Measurements from ENCODE around the gene FOXJ3. TPM values are rescaled to one million over a fixed set of nuclear protein-coding genes. Genes with fewer than 3 reads are reported as not detected.

Gene FOXJ3
- total RNA-seq, 1 donor from 2014 or later: 13.2 TPM

GRCh38 chr1:42148166-42148565, 186.9 kb downstream of the FOXJ3 start:
- FAIRE-seq: no peak

GRCh38 chr1:42146626-42147320, 188.3 kb downstream of the FOXJ3 start:
- DNase-seq (ENCODE audit: low read depth) (peak; percentile 77), FAIRE-seq (peak; percentile 90)
- TF ChIP-seq CTCF (IDR thresholded peaks at IDR 0.05; ENCODE audit: insufficient read depth, low read length, severe bottlenecking): peak; percentile 90
- Histone ChIP-seq H3K4me3 (ENCODE audit: low read depth, low read length) (no peak overlapping the region), H3K36me3 (ENCODE audit: control insufficient read depth, insufficient read depth, low read length) (no peaks in the 10 kb centered on the region), H3K27me3 (ENCODE audit: control insufficient read depth, insufficient read depth, low read length) (no peaks in the 10 kb centered on the region)

More at GRCh38 chr1:42148166-42148565, 186.9 kb downstream of the FOXJ3 start:
- DNase-seq (ENCODE audit: low read depth): no peak
- Histone ChIP-seq H3K36me3 (ENCODE audit: control insufficient read depth, insufficient read depth, low read length) (no peaks in the 10 kb centered on the region), H3K27me3 (ENCODE audit: control insufficient read depth, insufficient read depth, low read length) (peaks cover 3% of the 10 kb centered on the region), H3K4me3 (ENCODE audit: low read depth, low read length) (no peak overlapping the region)
- no peak for TF ChIP-seq CTCF (IDR thresholded peaks at IDR 0.05; ENCODE audit: insufficient read depth, low read length, severe bottlenecking)

GRCh38 chr1:42145764-42146625, 189.0 kb downstream of the FOXJ3 start:
- Histone ChIP-seq H3K36me3 (ENCODE audit: control insufficient read depth, insufficient read depth, low read length) (no peaks in the 10 kb centered on the region), H3K4me3 (ENCODE audit: low read depth, low read length) (no peak overlapping the region), H3K27me3 (ENCODE audit: control insufficient read depth, insufficient read depth, low read length) (no peaks in the 10 kb centered on the region)
- FAIRE-seq: peak; percentile 92
- no peak for TF ChIP-seq CTCF (IDR thresholded peaks at IDR 0.05; ENCODE audit: insufficient read depth, low read length, severe bottlenecking)
- DNase-seq (ENCODE audit: low read depth): no peak

GRCh38 chr1:42145389-42145716, 189.7 kb downstream of the FOXJ3 start:
- no peak for TF ChIP-seq CTCF (IDR thresholded peaks at IDR 0.05; ENCODE audit: insufficient read depth, low read length, severe bottlenecking)
- no peaks in the 10 kb centered on the region for H3K36me3 ChIP-seq (ENCODE audit: control insufficient read depth, insufficient read depth, low read length)
- no peak overlapping the region for H3K4me3 ChIP-seq (ENCODE audit: low read depth, low read length)
- FAIRE-seq (peak; percentile 55), DNase-seq (ENCODE audit: low read depth) (no peak)
- no peaks in the 10 kb centered on the region for H3K27me3 ChIP-seq (ENCODE audit: control insufficient read depth, insufficient read depth, low read length)

GRCh38 chr1:42144711-42145388, 190.2 kb downstream of the FOXJ3 start:
- DNase-seq (ENCODE audit: low read depth) (no peak), FAIRE-seq (peak; percentile 47)
- no peak for TF ChIP-seq CTCF (IDR thresholded peaks at IDR 0.05; ENCODE audit: insufficient read depth, low read length, severe bottlenecking)
- H3K4me3 ChIP-seq (ENCODE audit: low read depth, low read length): no peak overlapping the region
- no peaks in the 10 kb centered on the region for H3K36me3 ChIP-seq (ENCODE audit: control insufficient read depth, insufficient read depth, low read length)
- H3K27me3 ChIP-seq (ENCODE audit: control insufficient read depth, insufficient read depth, low read length): no peaks in the 10 kb centered on the region

Data from bronchial epithelial cell (primary cell).